Activated T-cell treated with anti-CD3 and anti-CD28 coated beads, Interleukin-2, amount 50 U/mL, for 72 hours (primary cell): ENCODE results near the gene PREX1. TPM values are rescaled to one million over a fixed set of nuclear protein-coding genes. Genes with fewer than 3 reads are reported as not detected.

ENCODE experiments used
- ATAC-seq, 2 donors: fragments of 150-1000 bp; cut with Tn5 transposase; replicated peaks in 1 of 2; 2 replicates each; pipeline ENCODE4 v1.10.0; 2021; ENCODE audit warnings: moderate library complexity in 2 of 2, mild to moderate bottlenecking in 1 of 2
- DNase-seq, 2 donors: peaks; one replicate each; pipeline ENCODE4 v3.0.0; 2021 to 2022; ENCODE audit warnings: mixed read lengths in 1 of 2
- H3K27ac Mint-ChIP-seq: one replicate; pipeline ENCODE4 v1.8.0; 2022; ENCODE audit warnings: mild to moderate bottlenecking, moderate library complexity, mixed read lengths
- H3K27me3 Mint-ChIP-seq: one replicate; pipeline ENCODE4 v1.8.0; 2022; ENCODE audit warnings: low read depth, mixed read lengths
- H3K36me3 Mint-ChIP-seq, 2 donors: one replicate each; pipeline ENCODE4 v1.8.0; 2022; ENCODE audit warnings: mixed read lengths in 2 of 2, mild to moderate bottlenecking in 1 of 2; ENCODE audit not compliant: insufficient read depth in 2 of 2
- H3K4me1 Mint-ChIP-seq: one replicate; pipeline ENCODE4 v1.8.0; 2022; ENCODE audit warnings: low read depth, mixed read lengths
- H3K4me3 Mint-ChIP-seq, 2 donors: one replicate each; pipeline ENCODE4 v1.8.0; 2022; ENCODE audit warnings: mild to moderate bottlenecking in 2 of 2, mixed read lengths in 2 of 2, moderate library complexity in 2 of 2
- H3K9me3 Mint-ChIP-seq, 2 donors: one replicate each; pipeline ENCODE4 v1.8.0; 2022; ENCODE audit warnings: mixed read lengths in 2 of 2
- total RNA-seq, 2 donors: library from RNA; stranded (reverse); gene quantifications; one replicate each; pipeline ENCODE4 v1.2.3, GENCODE V29; 2022

PREX1 gene
- total RNA-seq, 2 donors from 2014 or later = 85.6 to 112 TPM

- Mint-ChIP-seq H3K4me1 (no peaks in the 10 kb centered on the region), H3K36me3 (peaks cover 0 to 9% of the 10 kb centered on the region in 2 donors)
Observed at GRCh38 chr20:48788486-48789072, 39.2 kb downstream of the PREX1 start.

DNA sequence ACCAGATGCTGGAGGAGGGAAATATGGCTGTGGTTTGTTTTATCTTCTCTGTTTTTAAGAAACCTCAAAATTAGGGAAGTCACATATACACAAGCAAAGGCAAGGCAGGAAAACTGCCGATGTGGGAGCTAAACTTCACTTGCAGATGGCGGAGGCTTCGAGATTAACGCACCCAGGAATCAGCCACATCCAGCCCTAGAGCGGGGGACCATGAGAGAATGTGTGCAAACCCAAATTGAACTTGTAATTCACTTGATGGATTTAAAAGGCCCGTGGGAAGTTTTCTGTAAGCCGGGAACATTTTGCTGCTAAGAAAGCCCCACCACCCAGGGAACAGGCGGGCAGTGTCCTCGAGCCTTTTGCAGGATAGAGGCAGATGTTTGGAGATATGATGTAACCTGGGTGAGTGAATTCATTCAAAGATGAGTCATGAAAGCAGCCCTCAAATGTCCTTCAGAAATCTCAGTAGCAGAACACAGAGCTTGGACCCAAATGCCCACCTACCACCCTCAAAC lies 39.9 kb downstream of the PREX1 start:
- Mint-ChIP-seq H3K4me1 (no peaks in the 10 kb centered on the region), H3K4me3 (peak overlapping the region; percentile 14 to 83), H3K27ac (peak overlapping the region; percentile 47), H3K36me3 (peaks cover 0 to 9% of the 10 kb centered on the region in 2 donors), H3K9me3 (no peaks in the 10 kb centered on the region), H3K27me3 (peaks cover 6% of the 10 kb centered on the region)
- ATAC-seq (peak; percentile 8 to 18), DNase-seq (peak; percentile 14 to 39)

More at GRCh38 chr20:48788486-48789072, 39.2 kb downstream of the PREX1 start:
- H3K27me3 Mint-ChIP-seq = peaks cover 6% of the 10 kb centered on the region
- peak overlapping the region; percentile 43 for H3K27ac Mint-ChIP-seq
- peak in 1 of 2 donors; percentile 33 for DNase-seq
- ATAC-seq = peak; percentile 13 to 21
- H3K9me3 Mint-ChIP-seq = no peaks in the 10 kb centered on the region
- H3K4me3 Mint-ChIP-seq = peak overlapping the region; percentile 14 to 83

- H3K9me3 Mint-ChIP-seq = no peaks in the 10 kb centered on the region
- peaks cover 0 to 9% of the 10 kb centered on the region in 2 donors for H3K36me3 Mint-ChIP-seq
- no peak overlapping the region for H3K27ac Mint-ChIP-seq
- peaks cover 6% of the 10 kb centered on the region for H3K27me3 Mint-ChIP-seq
- H3K4me3 Mint-ChIP-seq = peak overlapping the region; percentile 14 to 83
- ATAC-seq (no peak), DNase-seq (no peak)
- H3K4me1 Mint-ChIP-seq = no peaks in the 10 kb centered on the region
Observed at GRCh38 chr20:48786951-48787705, 40.7 kb downstream of the PREX1 start.

- ATAC-seq (no peak), DNase-seq (no peak)
- Mint-ChIP-seq H3K9me3 (no peaks in the 10 kb centered on the region), H3K27me3 (peaks cover 6% of the 10 kb centered on the region), H3K4me1 (peaks cover 9% of the 10 kb centered on the region), H3K36me3 (peaks cover 2 to 9% of the 10 kb centered on the region in 2 donors), H3K4me3 (no peak overlapping the region), H3K27ac (peak overlapping the region; percentile 4)
Observed at GRCh38 chr20:48785801-48786200, 42.0 kb downstream of the PREX1 start.

DNA sequence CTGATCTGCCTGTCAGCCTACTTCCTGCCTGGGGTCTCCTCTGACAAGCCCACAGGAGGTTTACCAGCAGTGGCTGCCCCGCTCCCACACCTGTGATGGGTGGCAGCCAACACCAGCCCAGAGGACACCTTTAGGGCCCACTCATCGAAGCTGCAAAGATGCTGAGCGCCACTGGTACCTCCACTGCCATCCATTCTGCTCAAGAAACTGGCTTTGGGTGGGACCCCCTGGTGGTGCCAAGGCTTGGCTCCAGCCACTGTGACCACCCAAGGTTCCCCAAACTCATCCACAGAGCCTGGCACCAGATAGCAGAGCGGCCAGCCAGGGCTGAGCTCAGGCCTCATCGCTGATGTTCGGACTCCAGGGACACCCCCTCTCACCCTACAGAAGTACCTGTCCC lies 42.5 kb downstream of the PREX1 start:
- H3K36me3 Mint-ChIP-seq = peaks cover 2 to 9% of the 10 kb centered on the region in 2 donors
- no peaks in the 10 kb centered on the region for H3K9me3 Mint-ChIP-seq
- no peak overlapping the region for H3K4me3 Mint-ChIP-seq
- H3K27ac Mint-ChIP-seq = peak overlapping the region; percentile 92
- peaks cover 14% of the 10 kb centered on the region for H3K4me1 Mint-ChIP-seq
- no peak for ATAC-seq
- DNase-seq = no peak
- H3K27me3 Mint-ChIP-seq = peaks cover 6% of the 10 kb centered on the region

GRCh38 chr20:48784273-48784641 lies 43.5 kb downstream of the PREX1 start:
- ATAC-seq (peak; percentile 58 to 62), DNase-seq (peak; percentile 53 to 54)
- Mint-ChIP-seq H3K4me3 (no peak overlapping the region), H3K4me1 (peaks cover 16% of the 10 kb centered on the region), H3K9me3 (peaks cover 0 to 3% of the 10 kb centered on the region in 2 donors), H3K27me3 (peaks cover 6% of the 10 kb centered on the region), H3K36me3 (peaks cover 6 to 13% of the 10 kb centered on the region in 2 donors), H3K27ac (peak overlapping the region; percentile 92)

GRCh38 chr20:48783533-48784272 lies 44.1 kb downstream of the PREX1 start:
- ATAC-seq (peak; percentile 72 to 77), DNase-seq (peak; percentile 60 to 69)
- Mint-ChIP-seq H3K4me3 (no peak overlapping the region), H3K27ac (no peak overlapping the region), H3K4me1 (peaks cover 20% of the 10 kb centered on the region), H3K27me3 (peaks cover 6% of the 10 kb centered on the region), H3K9me3 (peaks cover 0 to 3% of the 10 kb centered on the region in 2 donors), H3K36me3 (peaks cover 6 to 15% of the 10 kb centered on the region in 2 donors)

DNA sequence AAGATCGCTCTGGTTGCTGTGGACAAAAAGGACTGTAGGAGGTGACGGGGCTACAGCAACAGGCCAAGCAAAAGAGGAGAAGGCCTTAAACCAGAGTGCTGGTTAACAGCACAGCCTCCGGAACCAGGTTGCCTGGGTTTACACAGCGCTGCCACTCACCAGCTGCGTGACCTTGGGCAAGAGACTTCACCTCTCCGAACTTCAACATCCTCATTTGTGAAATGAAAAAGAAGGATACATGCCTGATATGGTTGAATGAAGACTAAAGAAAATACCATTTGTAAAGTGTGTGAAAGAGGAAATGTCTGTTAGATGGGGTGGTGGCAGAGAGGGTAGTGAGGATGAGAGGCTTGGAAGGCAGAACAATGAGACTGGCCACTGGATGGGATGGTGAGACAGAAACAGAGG lies 44.9 kb downstream of the PREX1 start:
- Mint-ChIP-seq H3K27me3 (peaks cover 6% of the 10 kb centered on the region), H3K4me3 (no peak overlapping the region), H3K4me1 (peaks cover 27% of the 10 kb centered on the region), H3K36me3 (peaks cover 6 to 15% of the 10 kb centered on the region in 2 donors), H3K9me3 (peaks cover 0 to 3% of the 10 kb centered on the region in 2 donors), H3K27ac (no peak overlapping the region)
- no peak for DNase-seq
- ATAC-seq = no peak

DNA sequence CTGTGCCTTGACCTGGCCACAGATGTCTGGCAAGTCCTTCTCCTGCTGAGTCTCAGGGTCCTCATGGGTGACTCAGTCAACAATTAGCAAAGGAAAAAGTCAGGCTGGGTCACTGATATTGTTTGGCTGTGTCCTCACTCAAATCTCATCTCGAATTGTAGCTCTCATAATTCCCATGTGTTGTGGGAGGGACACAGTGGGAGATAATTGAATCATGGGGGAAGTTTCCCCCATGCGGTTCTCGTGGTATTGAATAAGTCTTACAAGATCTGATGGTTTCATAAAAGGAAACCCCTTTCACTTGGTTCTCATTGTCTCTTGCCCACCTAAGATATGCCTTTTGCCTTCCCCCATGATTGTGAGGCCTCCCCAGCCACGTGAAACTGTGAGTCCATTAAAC lies 45.7 kb downstream of the PREX1 start:
- DNase-seq = no peak
- H3K27ac Mint-ChIP-seq = no peak overlapping the region
- peaks cover 34% of the 10 kb centered on the region for H3K4me1 Mint-ChIP-seq

GRCh38 chr20:48781634-48782033 lies 46.2 kb downstream of the PREX1 start:
- peaks cover 8 to 10% of the 10 kb centered on the region in 2 donors for H3K36me3 Mint-ChIP-seq
- peak overlapping the region; percentile 58 for H3K27ac Mint-ChIP-seq
- H3K27me3 Mint-ChIP-seq = no peaks in the 10 kb centered on the region
- ATAC-seq (no peak), DNase-seq (no peak)
- H3K4me1 Mint-ChIP-seq = peaks cover 38% of the 10 kb centered on the region
- peaks cover 0 to 3% of the 10 kb centered on the region in 2 donors for H3K9me3 Mint-ChIP-seq
- H3K4me3 Mint-ChIP-seq = peak overlapping the region in 1 of 2 donors; percentile 59

More for the DNA sequence above, 45.7 kb downstream of the PREX1 start:
- Mint-ChIP-seq H3K36me3 (peaks cover 8 to 11% of the 10 kb centered on the region in 2 donors), H3K27me3 (peaks cover under 1% of the 10 kb centered on the region), H3K4me3 (no peak overlapping the region), H3K9me3 (peaks cover 0 to 3% of the 10 kb centered on the region in 2 donors)
- no peak for ATAC-seq

DNA sequence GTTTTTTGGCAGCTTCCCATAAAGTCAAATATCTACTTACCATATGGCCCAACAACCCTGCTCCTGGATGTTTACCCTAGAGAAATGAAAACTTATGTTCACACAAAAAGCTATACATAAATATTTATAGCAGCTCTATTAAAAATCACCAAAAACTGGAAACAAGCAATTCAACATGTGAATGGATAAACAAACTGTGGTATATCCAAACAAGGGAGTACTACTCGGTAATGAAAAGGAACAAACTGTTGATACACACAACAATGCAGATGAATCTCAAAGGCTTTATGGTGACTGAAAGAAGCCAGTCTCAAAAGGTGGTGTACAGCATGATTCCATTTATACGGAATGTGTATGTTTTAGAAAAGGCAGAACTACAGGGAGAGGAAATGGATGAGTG lies 48.4 kb downstream of the PREX1 start:
- Mint-ChIP-seq H3K4me3 (peak overlapping the region in 1 of 2 donors; percentile 19), H3K27ac (no peak overlapping the region), H3K27me3 (no peaks in the 10 kb centered on the region), H3K4me1 (peaks cover 53% of the 10 kb centered on the region), H3K36me3 (peaks cover 13 to 16% of the 10 kb centered on the region in 2 donors), H3K9me3 (peaks cover 7 to 9% of the 10 kb centered on the region in 2 donors)
- DNase-seq = no peak
- ATAC-seq = no peak

DNA sequence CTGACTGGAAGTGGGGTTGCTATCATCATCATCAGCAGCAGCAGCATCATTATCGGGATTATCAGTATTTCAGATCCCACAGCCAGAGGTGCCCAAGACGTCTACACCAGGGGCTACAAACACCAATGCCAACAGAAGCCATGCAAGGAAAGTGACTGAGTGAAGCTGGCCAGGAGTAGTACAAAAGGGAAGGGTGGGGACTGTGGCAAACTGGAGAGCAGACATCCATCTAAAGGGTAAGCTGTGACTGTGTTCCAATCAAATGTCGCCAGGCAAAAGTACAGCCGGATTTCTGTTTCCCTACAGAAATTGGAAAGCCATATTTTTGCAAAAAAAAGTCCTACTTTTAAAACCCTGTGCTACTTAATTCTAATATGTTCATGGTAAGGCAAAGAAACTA lies 50.0 kb downstream of the PREX1 start:
- Mint-ChIP-seq H3K4me1 (peaks cover 69% of the 10 kb centered on the region), H3K27ac (no peak overlapping the region), H3K36me3 (peaks cover 13 to 16% of the 10 kb centered on the region in 2 donors), H3K27me3 (no peaks in the 10 kb centered on the region), H3K9me3 (peaks cover 7 to 9% of the 10 kb centered on the region in 2 donors), H3K4me3 (no peak overlapping the region)
- ATAC-seq = no peak
- DNase-seq = no peak

GRCh38 chr20:48777005-48777404 lies 50.8 kb downstream of the PREX1 start:
- Mint-ChIP-seq H3K36me3 (peaks cover 13 to 16% of the 10 kb centered on the region in 2 donors), H3K27me3 (no peaks in the 10 kb centered on the region), H3K4me1 (peaks cover 75% of the 10 kb centered on the region), H3K9me3 (peaks cover 7 to 9% of the 10 kb centered on the region in 2 donors), H3K27ac (peak overlapping the region; percentile 4), H3K4me3 (no peak overlapping the region)
- DNase-seq (no peak), ATAC-seq (no peak)
